ENCODE data around the gene PES1.
"Not testable (repeated sequence)": the region's sequence is repeated elsewhere in the genome, so short reads cannot be mapped to it uniquely, and the experiment has no call there.

Gene PES1

GRCh38 chr22:30607939-30608338 lies 16.2 kb upstream of the PES1 start:
- no peak for DNase-seq

DNA sequence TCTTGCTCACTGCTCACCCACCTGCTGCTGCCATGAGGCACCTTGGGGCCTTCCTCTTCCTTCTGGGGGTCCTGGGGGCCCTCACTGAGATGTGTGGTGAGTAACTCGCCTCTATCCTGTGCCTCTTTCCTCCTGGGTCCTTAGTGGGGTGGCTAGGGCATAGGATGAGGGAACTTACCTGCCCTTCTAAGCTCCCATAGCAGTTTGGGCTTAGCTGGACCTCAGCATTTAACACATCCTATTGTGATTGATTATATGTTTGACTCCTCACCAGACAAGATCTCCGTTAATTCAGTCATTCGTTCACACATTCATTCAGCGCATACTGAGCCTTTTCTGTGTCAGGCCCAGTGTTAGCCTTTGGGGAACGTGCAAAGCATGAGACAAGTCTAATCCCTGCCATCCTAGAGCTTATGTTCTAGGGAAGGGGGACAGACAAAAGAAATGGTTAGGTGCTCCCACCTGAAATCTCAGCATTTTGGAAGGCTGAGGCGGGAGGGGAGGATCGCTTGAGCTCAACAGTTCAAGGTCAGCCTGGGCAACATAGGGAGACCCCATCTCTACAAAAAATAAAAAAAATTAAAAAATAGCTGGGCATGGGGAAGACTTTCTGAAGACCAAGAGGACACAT lies 15.7 kb upstream of the PES1 start:
- no peak for DNase-seq

GRCh38 chr22:30606455-30607299 lies 15.0 kb upstream of the PES1 start, which contains the start of gene TCN2:
TCN2 (plus strand) TSS chr22:30607174; CDS start chr22:30607332, 158 bp downstream.
- peak; percentile 46 for DNase-seq

- peak; percentile 82 for DNase-seq
These were observed 13.9 kb upstream of the PES1 start for GRCh38 chr22:30605449-30606110.

DNA sequence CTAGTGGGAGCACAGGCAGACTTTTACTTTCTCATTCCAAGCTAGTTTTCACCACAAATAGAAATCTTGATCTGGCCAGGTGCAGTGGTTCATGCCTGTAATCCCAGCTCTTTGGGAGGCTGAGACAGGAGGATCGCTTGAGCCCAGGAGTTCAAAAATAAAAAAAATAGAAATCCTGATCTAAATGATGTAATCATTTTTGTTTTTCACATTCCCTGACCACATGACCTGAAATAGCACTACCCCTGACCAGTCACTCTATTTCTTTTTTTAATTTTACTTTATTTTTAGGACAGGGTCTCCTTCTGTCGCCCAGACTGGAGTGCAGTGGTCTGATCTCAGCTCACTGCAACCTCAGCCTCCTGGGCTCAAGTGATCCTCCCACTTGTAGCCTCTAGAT lies 13.0 kb upstream of the PES1 start:
- DNase-seq = no peak

DNA sequence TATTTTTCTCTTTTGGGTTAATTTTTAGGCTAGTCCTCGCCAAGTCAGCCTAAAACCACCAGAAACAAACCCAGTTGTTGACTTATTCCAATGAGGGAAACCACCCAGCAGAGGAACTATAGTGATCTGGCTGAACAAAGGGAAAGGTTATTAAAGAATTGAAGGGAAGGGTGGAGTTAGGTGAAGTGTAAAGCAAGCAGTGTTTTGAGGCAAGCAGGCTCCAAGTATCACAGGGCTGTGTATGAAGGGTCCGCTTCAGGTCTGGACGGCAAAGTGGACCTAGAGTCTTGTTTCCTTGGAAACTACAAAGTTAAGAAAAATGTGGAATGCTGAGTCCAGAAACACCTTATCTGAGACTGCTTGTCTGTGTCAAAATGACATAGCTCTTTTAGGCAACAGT lies 12.1 kb upstream of the PES1 start:
- no peak for DNase-seq

GRCh38 chr22:30602049-30602448 lies 10.3 kb upstream of the PES1 start:
- DNase-seq = peak; percentile 75

- DNase-seq = no peak
These were observed 9.8 kb upstream of the PES1 start for GRCh38 chr22:30601464-30601863.

DNA sequence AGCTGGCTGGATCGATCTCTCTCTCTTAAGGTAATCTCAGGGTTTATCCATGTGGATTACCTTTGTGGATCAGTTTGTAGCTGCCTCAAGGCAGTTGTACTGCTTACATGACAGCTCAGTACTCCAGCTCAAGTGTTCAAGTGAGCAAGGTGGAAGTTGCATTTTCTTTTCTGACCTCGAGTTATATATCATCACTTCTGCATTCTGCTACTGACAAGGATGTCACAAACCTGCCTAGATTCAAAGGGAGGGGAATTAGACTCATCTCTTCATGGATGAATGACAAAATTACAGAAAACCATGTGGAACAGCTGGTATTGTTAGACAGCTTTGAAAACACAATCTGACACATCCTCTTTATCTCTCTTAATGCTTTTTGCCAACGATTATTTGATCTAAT lies 9.2 kb upstream of the PES1 start:
- DNase-seq = no peak

DNA sequence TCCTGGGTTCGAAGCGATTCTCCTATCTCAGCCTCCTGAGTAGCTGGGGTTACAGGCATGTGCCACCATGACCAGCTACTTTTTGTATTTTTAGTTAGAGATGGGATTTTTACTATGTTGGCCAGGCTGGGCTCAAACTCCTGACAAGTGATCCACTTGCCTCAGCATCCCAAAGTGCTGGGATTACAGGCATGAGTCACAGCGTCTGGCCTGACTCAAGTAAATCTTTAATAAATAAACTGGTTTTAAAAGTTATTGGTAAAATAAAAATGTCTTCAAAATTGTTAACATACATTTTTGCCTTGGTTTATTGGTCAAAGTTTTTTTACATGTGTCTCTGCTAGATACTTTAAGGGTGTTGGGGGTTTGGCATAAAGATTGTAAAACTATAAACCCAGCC lies 7.3 kb upstream of the PES1 start:
- no peak for DNase-seq

- no peak for DNase-seq
These were observed 5.2 kb upstream of the PES1 start for GRCh38 chr22:30596886-30597285.

DNA sequence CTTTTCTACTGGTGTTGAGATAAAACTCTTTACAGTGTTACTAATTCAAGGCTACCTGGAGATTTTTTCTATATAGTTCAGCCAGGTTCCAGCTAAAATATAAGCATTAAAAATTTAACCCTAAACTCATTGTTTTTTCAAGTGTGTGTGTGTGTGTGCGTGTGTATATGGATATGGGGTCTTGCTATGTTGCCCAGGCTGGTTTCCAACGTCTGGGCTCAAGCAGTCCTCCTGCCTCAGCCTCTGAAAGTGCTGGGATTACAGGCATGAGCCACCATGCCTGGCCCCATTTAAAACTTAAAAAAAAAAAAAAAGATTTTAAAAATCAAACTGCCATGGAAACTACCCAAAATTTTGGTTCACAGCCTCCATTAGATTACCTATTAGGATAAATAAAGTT lies 4.5 kb upstream of the PES1 start:
- DNase-seq = no peak

DNA sequence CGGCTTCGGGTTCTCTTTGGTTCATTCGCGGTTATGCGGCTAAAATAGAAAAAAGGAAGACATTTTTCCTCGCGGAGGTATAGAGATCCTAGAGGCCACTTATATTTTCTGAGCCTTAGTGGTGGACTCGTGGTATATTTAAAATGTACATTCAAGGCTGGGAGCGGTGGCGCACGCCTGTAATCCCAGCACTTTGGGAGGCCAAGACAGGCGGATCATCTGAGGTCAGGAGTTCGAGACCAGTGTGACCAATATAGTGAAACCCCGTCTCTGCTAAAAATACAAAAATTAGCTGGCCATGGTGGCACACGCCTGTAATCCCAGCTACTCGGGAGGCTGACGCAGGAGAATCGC lies 627 bp upstream of the PES1 start:
- not testable (repeated sequence) for DNase-seq

- DNase-seq = peak; percentile 52
These were observed 521 bp downstream of the PES1 start for GRCh38 chr22:30591191-30591587.

DNA sequence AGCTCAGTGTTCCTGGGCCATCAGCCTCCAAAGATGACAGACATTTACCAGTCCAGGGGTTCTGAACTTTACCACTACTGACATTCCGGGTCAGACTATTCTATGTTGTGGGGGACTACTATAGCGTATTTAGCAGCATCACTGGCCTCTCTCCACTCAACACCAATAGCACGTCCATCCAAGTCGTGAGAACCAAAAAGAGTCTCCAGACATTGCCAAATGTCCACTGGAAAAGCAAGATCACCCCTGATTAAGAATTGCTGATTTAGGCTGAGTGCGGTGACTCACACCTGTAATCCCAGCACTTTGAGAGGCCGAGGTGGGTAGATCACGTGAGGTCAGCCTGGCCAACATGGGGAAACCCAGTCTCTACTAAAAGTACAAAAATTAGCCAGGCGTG lies 5.3 kb downstream of the PES1 start:
- DNase-seq = no peak

GRCh38 chr22:30584441-30584840 lies 7.3 kb downstream of the PES1 start:
- DNase-seq = no peak

GRCh38 chr22:30582788-30583545 lies 8.7 kb downstream of the PES1 start:
- DNase-seq = no peak

- DNase-seq = no peak
These were observed 9.7 kb downstream of the PES1 start for GRCh38 chr22:30582051-30582450.

GRCh38 chr22:30580896-30581295 lies 10.8 kb downstream of the PES1 start:
- no peak for DNase-seq

DNA sequence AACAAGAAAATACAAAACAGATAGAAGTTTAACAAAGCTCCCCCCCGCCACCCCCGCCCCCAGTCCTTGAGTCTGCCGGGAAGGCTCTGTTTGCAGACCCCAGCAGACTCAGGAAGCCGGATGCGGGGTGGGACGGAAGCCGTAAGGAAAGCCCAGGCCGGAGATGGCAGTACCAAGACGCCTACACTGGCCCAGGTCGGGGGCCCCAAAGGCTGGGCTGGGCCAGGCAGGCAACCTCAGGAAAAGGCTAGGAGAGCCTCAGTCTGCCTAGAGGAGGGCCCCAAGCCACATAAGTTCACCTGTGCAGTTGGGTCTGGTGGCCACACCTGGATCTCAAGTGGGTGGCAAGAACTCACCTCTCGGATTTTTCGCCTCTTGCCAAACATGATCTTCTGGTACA lies 13.2 kb downstream of the PES1 start:
- DNase-seq = no peak

DNA sequence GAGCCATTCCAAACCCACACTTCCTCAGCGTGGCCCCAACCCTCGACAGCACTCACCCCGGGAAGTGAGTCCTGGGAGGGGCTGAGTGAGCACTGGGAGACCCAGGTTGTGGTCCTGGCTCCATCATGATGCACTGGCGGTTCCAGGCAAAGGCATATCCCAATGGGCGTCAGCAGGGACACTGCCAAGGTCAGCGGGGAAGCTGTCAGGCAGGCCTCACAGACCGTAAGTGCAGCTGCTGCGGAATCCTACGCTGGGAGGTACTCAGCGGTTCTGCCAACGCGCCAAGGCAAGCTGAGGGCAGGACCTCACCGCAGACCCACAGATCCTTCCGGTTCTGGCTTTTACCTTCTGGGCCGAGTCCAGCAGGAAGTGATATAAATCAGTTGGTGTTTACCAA lies 15.9 kb downstream of the PES1 start:
- no peak for DNase-seq

GRCh38 chr22:30574997-30575671 lies 16.6 kb downstream of the PES1 start:
- DNase-seq = no peak

Data from hematopoietic multipotent progenitor cell treated with erythropoietin and hydrocortisone succinate and interleukin-3 and kit ligand, for 8 days (in vitro differentiated cells).